ENCODE measurements around the gene SERPINE1. TPM values are rescaled to one million over a fixed set of nuclear protein-coding genes. Genes with fewer than 3 reads are reported as not detected.

The SERPINE1 gene
- total and polyA plus RNA-seq, 2 of the 13 experiments (the other 11 are each of a cell fraction or from before 2014, with no cell fraction given), result 21.2 to 1,576 TPM

DNA sequence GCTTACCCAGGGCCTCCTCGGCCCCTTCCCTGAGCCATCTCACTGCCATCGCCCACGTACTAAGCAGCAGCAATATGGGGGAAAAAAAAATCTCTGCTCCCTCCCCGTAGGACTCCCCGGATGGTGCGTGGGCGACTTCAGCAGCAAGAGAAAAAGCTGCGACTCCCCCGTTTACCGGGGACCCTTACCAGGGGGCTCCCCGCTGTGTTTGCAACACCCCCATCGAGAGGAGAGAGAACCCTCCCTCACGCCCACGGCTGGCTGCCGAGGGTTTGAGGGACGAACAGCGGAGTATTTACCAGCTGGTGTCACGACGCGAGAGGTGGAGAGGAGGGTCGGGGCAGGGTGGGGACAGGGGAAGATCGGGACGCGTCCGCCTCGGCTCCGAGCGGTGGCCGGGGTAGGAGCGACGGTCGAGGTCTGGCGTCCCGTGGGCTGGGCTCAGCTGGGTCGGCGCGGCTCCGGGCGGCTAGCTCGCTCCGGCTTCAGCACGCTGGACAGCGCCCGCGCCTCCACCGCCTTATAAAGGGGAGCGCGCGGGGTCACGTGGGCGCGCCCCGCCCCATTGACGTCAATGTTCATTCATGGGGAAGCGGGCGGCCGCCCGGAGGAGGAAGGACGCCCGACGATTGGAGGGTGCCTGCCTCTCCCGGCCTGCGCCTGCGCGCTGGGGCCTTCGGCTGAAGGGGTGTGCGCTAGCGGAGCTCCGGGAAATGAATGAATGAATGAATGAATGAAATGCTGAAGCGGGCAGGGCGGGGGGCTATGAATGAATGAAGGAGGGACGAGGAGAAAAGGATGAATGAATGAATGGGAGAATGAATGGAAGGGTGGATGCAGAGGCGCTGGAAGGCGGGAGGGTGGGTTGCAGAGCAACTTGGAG lies 38.4 kb downstream of the SERPINE1 start, which contains the start of gene VGF (continued):
- TF ChIP-seq, protein P1, sequence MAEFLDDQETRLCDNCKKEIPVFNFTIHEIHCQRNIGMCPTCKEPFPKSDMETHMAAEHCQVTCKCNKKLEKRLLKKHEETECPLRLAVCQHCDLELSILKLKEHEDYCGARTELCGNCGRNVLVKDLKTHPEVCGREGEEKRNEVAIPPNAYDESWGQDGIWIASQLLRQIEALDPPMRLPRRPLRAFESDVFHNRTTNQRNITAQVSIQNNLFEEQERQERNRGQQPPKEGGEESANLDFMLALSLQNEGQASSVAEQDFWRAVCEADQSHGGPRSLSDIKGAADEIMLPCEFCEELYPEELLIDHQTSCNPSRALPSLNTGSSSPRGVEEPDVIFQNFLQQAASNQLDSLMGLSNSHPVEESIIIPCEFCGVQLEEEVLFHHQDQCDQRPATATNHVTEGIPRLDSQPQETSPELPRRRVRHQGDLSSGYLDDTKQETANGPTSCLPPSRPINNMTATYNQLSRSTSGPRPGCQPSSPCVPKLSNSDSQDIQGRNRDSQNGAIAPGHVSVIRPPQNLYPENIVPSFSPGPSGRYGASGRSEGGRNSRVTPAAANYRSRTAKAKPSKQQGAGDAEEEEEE (CRISPR knock-in tag; IDR thresholded peaks at IDR 0.05; ENCODE audit: borderline replicate concordance), result peak; percentile 87; the same call in 1 of the 2 replicates
- TF ChIP-seq, protein P2, sequence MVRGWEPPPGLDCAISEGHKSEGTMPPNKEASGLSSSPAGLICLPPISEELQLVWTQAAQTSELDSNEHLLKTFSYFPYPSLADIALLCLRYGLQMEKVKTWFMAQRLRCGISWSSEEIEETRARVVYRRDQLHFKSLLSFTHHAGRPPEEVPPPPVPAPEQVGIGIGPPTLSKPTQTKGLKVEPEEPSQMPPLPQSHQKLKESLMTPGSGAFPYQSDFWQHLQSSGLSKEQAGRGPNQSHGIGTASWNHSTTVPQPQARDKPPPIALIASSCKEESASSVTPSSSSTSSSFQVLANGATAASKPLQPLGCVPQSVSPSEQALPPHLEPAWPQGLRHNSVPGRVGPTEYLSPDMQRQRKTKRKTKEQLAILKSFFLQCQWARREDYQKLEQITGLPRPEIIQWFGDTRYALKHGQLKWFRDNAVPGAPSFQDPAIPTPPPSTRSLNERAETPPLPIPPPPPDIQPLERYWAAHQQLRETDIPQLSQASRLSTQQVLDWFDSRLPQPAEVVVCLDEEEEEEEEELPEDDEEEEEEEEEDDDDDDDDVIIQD (CRISPR knock-in tag; IDR thresholded peaks at IDR 0.05; ENCODE audit: low read depth), result peak; percentile 74; the same call in 1 of the 2 replicates
- TF ChIP-seq ZNF775 (CRISPR knock-in tag; IDR thresholded peaks at IDR 0.05; ENCODE audit: borderline replicate concordance) (no peak), ERF (CRISPR knock-in tag; IDR thresholded peaks at IDR 0.05) (peak; percentile 100), ZNF746 (CRISPR knock-in tag; IDR thresholded peaks at IDR 0.05) (peak; percentile 85), MLLT10 (CRISPR knock-in tag; IDR thresholded peaks at IDR 0.05) (no peak), MAFG (CRISPR knock-in tag; IDR thresholded peaks at IDR 0.05) (no peak), NR1H2 (CRISPR knock-in tag; IDR thresholded peaks at IDR 0.05; ENCODE audit: borderline replicate concordance, low read depth) (peak; percentile 94), ZNF670 (CRISPR knock-in tag; IDR thresholded peaks at IDR 0.05; ENCODE audit: borderline replicate concordance) (peak; percentile 71; the same call in 1 of the 2 replicates), ATF1 (CRISPR knock-in tag; IDR thresholded peaks at IDR 0.05) (peak; percentile 50), CREB1 (IDR thresholded peaks at IDR 0.05) (peak; percentile 76), CREB1 (CRISPR knock-in tag; IDR thresholded peaks at IDR 0.05) (peak; percentile 77), ISX (CRISPR knock-in tag; conservative IDR thresholded peaks at IDR 0.05) (peak; percentile 96), TCF12 (IDR thresholded peaks at IDR 0.05) (no peak), TCF12 (CRISPR knock-in tag; IDR thresholded peaks at IDR 0.05) (peak; percentile 68; the same call in 1 of the 2 replicates)
- TF ChIP-seq, protein P3, sequence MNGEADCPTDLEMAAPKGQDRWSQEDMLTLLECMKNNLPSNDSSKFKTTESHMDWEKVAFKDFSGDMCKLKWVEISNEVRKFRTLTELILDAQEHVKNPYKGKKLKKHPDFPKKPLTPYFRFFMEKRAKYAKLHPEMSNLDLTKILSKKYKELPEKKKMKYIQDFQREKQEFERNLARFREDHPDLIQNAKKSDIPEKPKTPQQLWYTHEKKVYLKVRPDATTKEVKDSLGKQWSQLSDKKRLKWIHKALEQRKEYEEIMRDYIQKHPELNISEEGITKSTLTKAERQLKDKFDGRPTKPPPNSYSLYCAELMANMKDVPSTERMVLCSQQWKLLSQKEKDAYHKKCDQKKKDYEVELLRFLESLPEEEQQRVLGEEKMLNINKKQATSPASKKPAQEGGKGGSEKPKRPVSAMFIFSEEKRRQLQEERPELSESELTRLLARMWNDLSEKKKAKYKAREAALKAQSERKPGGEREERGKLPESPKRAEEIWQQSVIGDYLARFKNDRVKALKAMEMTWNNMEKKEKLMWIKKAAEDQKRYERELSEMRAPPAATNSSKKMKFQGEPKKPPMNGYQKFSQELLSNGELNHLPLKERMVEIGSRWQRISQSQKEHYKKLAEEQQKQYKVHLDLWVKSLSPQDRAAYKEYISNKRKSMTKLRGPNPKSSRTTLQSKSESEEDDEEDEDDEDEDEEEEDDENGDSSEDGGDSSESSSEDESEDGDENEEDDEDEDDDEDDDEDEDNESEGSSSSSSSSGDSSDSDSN (CRISPR knock-in tag; IDR thresholded peaks at IDR 0.05), result peak; percentile 67; the same call in 1 of the 2 replicates
- TF ChIP-seq, protein P4, sequence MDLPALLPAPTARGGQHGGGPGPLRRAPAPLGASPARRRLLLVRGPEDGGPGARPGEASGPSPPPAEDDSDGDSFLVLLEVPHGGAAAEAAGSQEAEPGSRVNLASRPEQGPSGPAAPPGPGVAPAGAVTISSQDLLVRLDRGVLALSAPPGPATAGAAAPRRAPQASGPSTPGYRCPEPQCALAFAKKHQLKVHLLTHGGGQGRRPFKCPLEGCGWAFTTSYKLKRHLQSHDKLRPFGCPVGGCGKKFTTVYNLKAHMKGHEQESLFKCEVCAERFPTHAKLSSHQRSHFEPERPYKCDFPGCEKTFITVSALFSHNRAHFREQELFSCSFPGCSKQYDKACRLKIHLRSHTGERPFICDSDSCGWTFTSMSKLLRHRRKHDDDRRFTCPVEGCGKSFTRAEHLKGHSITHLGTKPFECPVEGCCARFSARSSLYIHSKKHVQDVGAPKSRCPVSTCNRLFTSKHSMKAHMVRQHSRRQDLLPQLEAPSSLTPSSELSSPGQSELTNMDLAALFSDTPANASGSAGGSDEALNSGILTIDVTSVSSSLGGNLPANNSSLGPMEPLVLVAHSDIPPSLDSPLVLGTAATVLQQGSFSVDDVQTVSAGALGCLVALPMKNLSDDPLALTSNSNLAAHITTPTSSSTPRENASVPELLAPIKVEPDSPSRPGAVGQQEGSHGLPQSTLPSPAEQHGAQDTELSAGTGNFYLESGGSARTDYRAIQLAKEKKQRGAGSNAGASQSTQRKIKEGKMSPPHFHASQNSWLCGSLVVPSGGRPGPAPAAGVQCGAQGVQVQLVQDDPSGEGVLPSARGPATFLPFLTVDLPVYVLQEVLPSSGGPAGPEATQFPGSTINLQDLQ (CRISPR knock-in tag; IDR thresholded peaks at IDR 0.05), result peak; percentile 98
- TF ChIP-seq, protein P5, sequence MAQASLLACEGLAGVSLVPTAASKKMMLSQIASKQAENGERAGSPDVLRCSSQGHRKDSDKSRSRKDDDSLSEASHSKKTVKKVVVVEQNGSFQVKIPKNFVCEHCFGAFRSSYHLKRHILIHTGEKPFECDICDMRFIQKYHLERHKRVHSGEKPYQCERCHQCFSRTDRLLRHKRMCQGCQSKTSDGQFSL (CRISPR knock-in tag; IDR thresholded peaks at IDR 0.05), result peak; percentile 76
- TF ChIP-seq, protein P6, sequence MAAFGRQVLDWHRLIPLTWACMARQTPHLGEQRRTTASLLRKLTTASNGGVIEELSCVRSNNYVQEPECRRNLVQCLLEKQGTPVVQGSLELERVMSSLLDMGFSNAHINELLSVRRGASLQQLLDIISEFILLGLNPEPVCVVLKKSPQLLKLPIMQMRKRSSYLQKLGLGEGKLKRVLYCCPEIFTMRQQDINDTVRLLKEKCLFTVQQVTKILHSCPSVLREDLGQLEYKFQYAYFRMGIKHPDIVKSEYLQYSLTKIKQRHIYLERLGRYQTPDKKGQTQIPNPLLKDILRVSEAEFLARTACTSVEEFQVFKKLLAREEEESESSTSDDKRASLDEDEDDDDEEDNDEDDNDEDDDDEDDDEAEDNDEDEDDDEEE (CRISPR knock-in tag; IDR thresholded peaks at IDR 0.05), result peak; percentile 99

Measured in HepG2 (cell line).